NCI-H524 (cell line): ENCODE measurements around the gene GAPVD1.
A peak's percentile ranks its signal among the peaks of the same experiment; 100 is the strongest.

Experiments used
- DNase-seq, 2 experiments: peaks; one replicate each; lab custom pipeline; 2025; lab: John Stamatoyannopoulos, UW

The GAPVD1 gene

DNA sequence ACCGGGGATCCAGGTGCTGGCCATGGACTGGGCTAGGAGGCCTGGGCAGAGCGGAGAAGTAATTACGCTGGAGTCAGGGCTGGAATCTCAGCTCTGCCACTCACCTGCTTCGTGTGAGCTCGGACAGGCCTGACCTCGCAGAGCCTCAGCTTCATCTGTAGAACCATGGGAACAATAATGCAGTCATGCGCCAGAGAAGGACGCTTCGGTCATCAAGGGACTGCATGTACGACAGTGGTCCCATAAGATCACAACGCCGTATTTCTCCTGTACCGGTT, 145.1 kb downstream of the GAPVD1 start:
- DNase-seq = no peak

DNA sequence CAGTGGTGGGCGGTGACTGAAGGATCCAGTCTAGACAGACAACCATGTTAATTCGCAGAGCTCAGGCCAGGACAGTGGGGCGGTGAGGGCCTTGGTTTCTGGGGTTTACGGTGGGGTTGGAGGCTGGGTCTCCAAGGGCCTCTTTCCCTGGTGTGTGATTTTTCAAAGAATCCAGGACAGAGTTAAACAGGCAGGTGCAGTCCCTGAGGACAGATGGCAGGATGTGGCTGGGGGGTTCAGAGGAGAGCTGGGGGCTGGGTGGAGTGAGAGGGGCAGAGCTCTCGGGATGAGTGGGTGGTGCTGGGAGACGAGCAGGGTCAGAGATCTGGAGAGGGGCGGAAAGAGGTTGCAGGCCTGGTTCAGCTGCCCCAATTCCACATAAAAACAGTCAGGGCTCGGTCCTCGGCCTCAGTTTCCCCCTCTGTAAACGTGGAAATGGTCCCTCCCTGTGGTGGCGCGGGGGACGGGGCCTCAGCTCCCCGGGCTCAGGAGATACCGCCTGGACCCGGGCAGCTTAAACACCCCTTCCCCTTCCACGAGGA, 145.9 kb downstream of the GAPVD1 start:
- peak; percentile 50 to 70 for DNase-seq

- DNase-seq = peak; percentile 75 to 77
Measured at GRCh38 chr9:125407974-125408900, 146.6 kb downstream of the GAPVD1 start.

GRCh38 chr9:125409217-125409636, 147.6 kb downstream of the GAPVD1 start:
- DNase-seq = peak in 1 of 2 experiments; percentile 28

- peak in 1 of 2 experiments; percentile 51 for DNase-seq
Measured at GRCh38 chr9:125409637-125410521, 148.3 kb downstream of the GAPVD1 start.

GRCh38 chr9:125410522-125410894, 148.9 kb downstream of the GAPVD1 start:
- no peak for DNase-seq

- DNase-seq = no peak
Measured at GRCh38 chr9:125411171-125411756, 149.6 kb downstream of the GAPVD1 start.

DNA sequence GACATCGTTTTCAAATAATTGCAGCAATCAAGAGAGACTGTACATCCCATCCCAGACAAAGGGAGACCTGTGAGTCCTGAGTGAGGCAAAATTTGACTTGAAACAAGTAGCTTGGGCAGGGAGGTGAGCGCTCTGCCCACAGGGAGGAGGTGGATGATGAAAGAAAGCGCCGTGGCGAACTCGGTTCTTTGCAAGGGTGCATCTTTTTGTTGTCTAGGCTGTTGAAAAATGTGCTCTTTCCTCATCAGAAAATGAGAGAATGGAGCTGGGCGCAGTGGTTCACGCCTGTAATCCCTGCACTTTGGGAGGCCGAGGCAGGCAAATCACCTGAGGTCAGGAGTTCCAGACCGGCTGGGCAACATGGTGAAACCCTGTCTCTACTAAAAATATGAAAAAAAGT, 150.5 kb downstream of the GAPVD1 start:
- no peak for DNase-seq

GRCh38 chr9:125413579-125413978, 152.0 kb downstream of the GAPVD1 start:
- DNase-seq = no peak

DNA sequence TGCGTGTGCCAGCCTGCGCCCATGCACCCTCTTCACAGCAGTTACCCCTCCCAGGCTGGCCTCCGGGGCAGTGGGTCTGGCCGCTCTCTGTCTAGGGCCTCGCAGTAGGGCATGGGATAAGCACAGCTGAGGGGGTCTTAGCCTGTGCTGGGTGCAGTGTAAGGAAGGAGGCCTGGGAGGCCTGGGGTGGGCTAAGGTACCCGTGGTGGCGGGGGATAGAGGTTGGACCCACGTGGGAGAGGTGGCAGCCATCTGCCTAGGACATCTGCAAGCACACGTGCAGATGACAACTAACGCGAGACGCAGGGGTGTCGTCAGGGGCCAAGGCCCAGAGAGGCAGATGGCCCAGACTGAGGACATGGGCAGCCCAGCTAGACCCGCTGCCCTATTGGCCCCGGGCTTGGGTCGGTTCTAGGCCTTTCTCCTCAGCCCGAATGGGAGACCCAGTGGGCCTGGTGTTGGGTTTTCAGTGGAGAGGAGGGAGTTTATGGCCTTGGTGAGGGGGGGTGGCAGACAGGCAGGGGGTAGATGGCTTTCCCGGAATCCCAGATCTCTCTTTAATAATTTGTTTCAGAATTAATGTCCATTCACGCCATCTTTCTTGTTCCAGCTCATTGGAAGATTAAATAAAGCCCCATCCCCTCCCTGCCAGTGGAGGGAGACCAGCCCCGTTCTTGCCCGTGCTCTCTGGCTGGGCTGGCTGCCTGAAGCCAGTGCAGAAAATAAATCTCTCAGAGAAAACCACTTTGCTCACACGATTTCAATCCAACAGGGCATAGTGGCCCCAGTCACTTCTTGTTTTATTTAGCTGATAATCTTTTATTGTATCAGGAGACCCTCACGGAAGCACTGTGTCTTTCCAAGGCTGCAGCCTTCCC, 154.2 kb downstream of the GAPVD1 start:
- DNase-seq = peak in 1 of 2 experiments; percentile 65

- no peak for DNase-seq
Measured at GRCh38 chr9:125416517-125416916, 154.9 kb downstream of the GAPVD1 start.
